ENCODE results near the gene MEAF6.

DNA sequence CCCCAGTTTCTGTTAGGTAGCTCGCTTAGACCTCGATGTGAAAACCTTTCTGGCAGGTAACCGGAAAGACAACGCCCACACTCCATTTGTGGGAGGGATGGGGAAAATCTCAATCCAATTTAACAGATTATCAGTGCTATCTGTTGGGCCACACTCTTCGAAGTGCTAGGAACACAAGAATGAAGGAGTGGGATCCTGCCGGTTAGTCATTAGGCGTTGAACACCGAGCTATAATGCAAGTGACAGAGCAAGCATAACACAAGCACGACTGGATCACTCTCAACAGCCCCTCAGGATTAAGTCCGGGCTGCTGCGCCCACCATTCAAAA lies 39.0 kb upstream of the MEAF6 start:
- no peak for TF ChIP-seq POLR2AphosphoS5 (IDR thresholded peaks at IDR 0.05; ENCODE audit: low read depth)
- TF ChIP-seq, protein P1, sequence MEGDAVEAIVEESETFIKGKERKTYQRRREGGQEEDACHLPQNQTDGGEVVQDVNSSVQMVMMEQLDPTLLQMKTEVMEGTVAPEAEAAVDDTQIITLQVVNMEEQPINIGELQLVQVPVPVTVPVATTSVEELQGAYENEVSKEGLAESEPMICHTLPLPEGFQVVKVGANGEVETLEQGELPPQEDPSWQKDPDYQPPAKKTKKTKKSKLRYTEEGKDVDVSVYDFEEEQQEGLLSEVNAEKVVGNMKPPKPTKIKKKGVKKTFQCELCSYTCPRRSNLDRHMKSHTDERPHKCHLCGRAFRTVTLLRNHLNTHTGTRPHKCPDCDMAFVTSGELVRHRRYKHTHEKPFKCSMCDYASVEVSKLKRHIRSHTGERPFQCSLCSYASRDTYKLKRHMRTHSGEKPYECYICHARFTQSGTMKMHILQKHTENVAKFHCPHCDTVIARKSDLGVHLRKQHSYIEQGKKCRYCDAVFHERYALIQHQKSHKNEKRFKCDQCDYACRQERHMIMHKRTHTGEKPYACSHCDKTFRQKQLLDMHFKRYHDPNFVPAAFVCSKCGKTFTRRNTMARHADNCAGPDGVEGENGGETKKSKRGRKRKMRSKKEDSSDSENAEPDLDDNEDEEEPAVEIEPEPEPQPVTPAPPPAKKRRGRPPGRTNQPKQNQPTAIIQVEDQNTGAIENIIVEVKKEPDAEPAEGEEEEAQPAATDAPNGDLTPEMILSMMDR (IDR thresholded peaks at IDR 0.05; ENCODE audit: insufficient read depth, low read length), result no peak
- TF ChIP-seq, protein P2, sequence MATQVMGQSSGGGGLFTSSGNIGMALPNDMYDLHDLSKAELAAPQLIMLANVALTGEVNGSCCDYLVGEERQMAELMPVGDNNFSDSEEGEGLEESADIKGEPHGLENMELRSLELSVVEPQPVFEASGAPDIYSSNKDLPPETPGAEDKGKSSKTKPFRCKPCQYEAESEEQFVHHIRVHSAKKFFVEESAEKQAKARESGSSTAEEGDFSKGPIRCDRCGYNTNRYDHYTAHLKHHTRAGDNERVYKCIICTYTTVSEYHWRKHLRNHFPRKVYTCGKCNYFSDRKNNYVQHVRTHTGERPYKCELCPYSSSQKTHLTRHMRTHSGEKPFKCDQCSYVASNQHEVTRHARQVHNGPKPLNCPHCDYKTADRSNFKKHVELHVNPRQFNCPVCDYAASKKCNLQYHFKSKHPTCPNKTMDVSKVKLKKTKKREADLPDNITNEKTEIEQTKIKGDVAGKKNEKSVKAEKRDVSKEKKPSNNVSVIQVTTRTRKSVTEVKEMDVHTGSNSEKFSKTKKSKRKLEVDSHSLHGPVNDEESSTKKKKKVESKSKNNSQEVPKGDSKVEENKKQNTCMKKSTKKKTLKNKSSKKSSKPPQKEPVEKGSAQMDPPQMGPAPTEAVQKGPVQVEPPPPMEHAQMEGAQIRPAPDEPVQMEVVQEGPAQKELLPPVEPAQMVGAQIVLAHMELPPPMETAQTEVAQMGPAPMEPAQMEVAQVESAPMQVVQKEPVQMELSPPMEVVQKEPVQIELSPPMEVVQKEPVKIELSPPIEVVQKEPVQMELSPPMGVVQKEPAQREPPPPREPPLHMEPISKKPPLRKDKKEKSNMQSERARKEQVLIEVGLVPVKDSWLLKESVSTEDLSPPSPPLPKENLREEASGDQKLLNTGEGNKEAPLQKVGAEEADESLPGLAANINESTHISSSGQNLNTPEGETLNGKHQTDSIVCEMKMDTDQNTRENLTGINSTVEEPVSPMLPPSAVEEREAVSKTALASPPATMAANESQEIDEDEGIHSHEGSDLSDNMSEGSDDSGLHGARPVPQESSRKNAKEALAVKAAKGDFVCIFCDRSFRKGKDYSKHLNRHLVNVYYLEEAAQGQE (IDR thresholded peaks at IDR 0.05; ENCODE audit: insufficient replicate concordance, low read depth), result no peak

Measured in HL-60 (cell line).